Measurements from ENCODE around the gene ADGRG2. TPM values are rescaled to one million over a fixed set of nuclear protein-coding genes. Genes with fewer than 3 reads are reported as not detected.

ADGRG2 gene
- polyA plus RNA-seq, 3 donors, result not detected

GRCh38 chrX:19057856-19058255 lies 64.4 kb downstream of the ADGRG2 start:
- H3K4me1 Mint-ChIP-seq, result no peaks in the 10 kb centered on the region
- H3K4me2 ChIP-seq (replicated peaks; ENCODE audit: extremely low read depth, low read length, poor library complexity, severe bottlenecking), result no peak overlapping the region
- no peaks in the 10 kb centered on the region for H3K4me1 ChIP-seq (ENCODE audit: control insufficient read depth in 1 of 2, insufficient read depth in 2 of 2, low read length in 2 of 2)
- intact Hi-C loops (cut with micrococcal nuclease), result no loop called here
- H3K27ac Mint-ChIP-seq, result no peak overlapping the region
- peaks cover 0 to 5% (median 2%) of the 10 kb centered on the region in 7 donors for H3K9me3 Mint-ChIP-seq
- H3K9ac ChIP-seq (ENCODE audit: insufficient read depth, low read length, poor library complexity, severe bottlenecking), result no peak overlapping the region
- no peak for TF ChIP-seq CTCF (IDR thresholded peaks at IDR 0.05)
- no peak overlapping the region for H3K27ac ChIP-seq (ENCODE audit: low read depth in 1 of 2, low read length in 2 of 2)
- no peaks in the 10 kb centered on the region for H3K36me3 ChIP-seq (replicated peaks in 1 of 2; ENCODE audit: control insufficient read depth in 1 of 2, insufficient read depth in 2 of 2, low read length in 2 of 2)
- H3K36me3 Mint-ChIP-seq, result peaks cover 0 to 2% of the 10 kb centered on the region in 2 donors
- no peak overlapping the region for H3K4me3 ChIP-seq (replicated peaks in 1 of 3; ENCODE audit: low read depth in 2 of 3, low read length in 3 of 3)
- no peaks in the 10 kb centered on the region for H3K79me2 ChIP-seq (ENCODE audit: insufficient read depth, low read length)
- no CpG with 5 or more reads among the region's 2 CpGs for WGBS (ENCODE audit: insufficient coverage)
- no peaks in the 10 kb centered on the region for H3K9me3 ChIP-seq (replicated peaks in 1 of 2; ENCODE audit: control insufficient read depth in 1 of 2, insufficient read depth in 1 of 2, low read length in 2 of 2)
- H3K4me3 Mint-ChIP-seq, result no peak overlapping the region
- no peaks in the 10 kb centered on the region for H3K27me3 Mint-ChIP-seq (ENCODE audit: low read depth in 3 of 3)
- H4K20me1 ChIP-seq (ENCODE audit: insufficient read depth, low read length), result no peaks in the 10 kb centered on the region
- no peak overlapping the region for H2AFZ ChIP-seq (ENCODE audit: insufficient read depth, low read depth, low read length, poor library complexity, severe bottlenecking)
- H3K27me3 ChIP-seq (ENCODE audit: control insufficient read depth in 2 of 2, insufficient read depth in 2 of 2, low read length in 2 of 2), result no peaks in the 10 kb centered on the region
- DNase-seq, result no peak

GRCh38 chrX:19049110-19049509 lies 73.2 kb downstream of the ADGRG2 start:
- H3K27me3 Mint-ChIP-seq (ENCODE audit: low read depth in 3 of 3), result peaks cover 0 to 9% (median 3%) of the 10 kb centered on the region in 3 donors
- no peaks in the 10 kb centered on the region for H3K27me3 ChIP-seq (ENCODE audit: control insufficient read depth in 2 of 2, insufficient read depth in 2 of 2, low read length in 2 of 2)
- peaks cover 0 to 2% of the 10 kb centered on the region in 2 donors for H3K36me3 Mint-ChIP-seq
- no peaks in the 10 kb centered on the region for H3K4me1 Mint-ChIP-seq
- TF ChIP-seq CTCF (IDR thresholded peaks at IDR 0.05), result no peak
- H3K9ac ChIP-seq (ENCODE audit: insufficient read depth, low read length, poor library complexity, severe bottlenecking), result no peak overlapping the region
- DNase-seq, result no peak
- H3K27ac ChIP-seq (ENCODE audit: low read depth in 1 of 2, low read length in 2 of 2), result no peak overlapping the region
- no peaks in the 10 kb centered on the region for H3K36me3 ChIP-seq (replicated peaks in 1 of 2; ENCODE audit: control insufficient read depth in 1 of 2, insufficient read depth in 2 of 2, low read length in 2 of 2)
- H3K4me1 ChIP-seq (ENCODE audit: control insufficient read depth in 1 of 2, insufficient read depth in 2 of 2, low read length in 2 of 2), result no peaks in the 10 kb centered on the region
- no peaks in the 10 kb centered on the region for H3K9me3 ChIP-seq (replicated peaks in 1 of 2; ENCODE audit: control insufficient read depth in 1 of 2, insufficient read depth in 1 of 2, low read length in 2 of 2)
- no peaks in the 10 kb centered on the region for H3K79me2 ChIP-seq (ENCODE audit: insufficient read depth, low read length)
- no peak overlapping the region for H3K27ac Mint-ChIP-seq
- peaks cover 0 to 4% (median 1%) of the 10 kb centered on the region in 7 donors for H3K9me3 Mint-ChIP-seq
- 100% methylated on average over 3 of the region's 5 CpGs for WGBS (ENCODE audit: insufficient coverage)
- intact Hi-C loops (cut with micrococcal nuclease), result no loop called here
- H3K4me3 ChIP-seq (replicated peaks in 1 of 3; ENCODE audit: low read depth in 2 of 3, low read length in 3 of 3), result no peak overlapping the region
- H4K20me1 ChIP-seq (ENCODE audit: insufficient read depth, low read length), result no peaks in the 10 kb centered on the region
- no peak overlapping the region for H2AFZ ChIP-seq (ENCODE audit: insufficient read depth, low read depth, low read length, poor library complexity, severe bottlenecking)
- H3K4me2 ChIP-seq (replicated peaks; ENCODE audit: extremely low read depth, low read length, poor library complexity, severe bottlenecking), result no peak overlapping the region
- H3K4me3 Mint-ChIP-seq, result no peak overlapping the region

All from CD14-positive monocyte (primary cell).